Mesodermal cell (in vitro differentiated cells): ENCODE results near the gene ARHGEF4.

ENCODE experiments used
- H3K27ac ChIP-seq: 2 replicates; pipeline ENCODE4 v1.7.0; 2013; ENCODE audit warnings: mild to moderate bottlenecking, low read depth, low read length, moderate library complexity; ENCODE audit not compliant: severe bottlenecking
- H3K36me3 ChIP-seq: 2 replicates; pipeline ENCODE4 v1.7.1; 2013; ENCODE audit warnings: mild to moderate bottlenecking, low read length, moderate library complexity; ENCODE audit not compliant: control insufficient read depth, insufficient read depth
- H3K4me1 ChIP-seq: one replicate; pipeline ENCODE4 v1.7.1; 2013; ENCODE audit warnings: mild to moderate bottlenecking, low read length; ENCODE audit not compliant: insufficient read depth, control insufficient read depth, poor library complexity, severe bottlenecking
- H3K4me3 ChIP-seq: 2 replicates; pipeline ENCODE4 v1.7.0; 2013; ENCODE audit warnings: low read length, control low read depth, mild to moderate bottlenecking; ENCODE audit not compliant: insufficient read depth, poor library complexity, severe bottlenecking; ENCODE audit errors: extremely low read depth
- H3K9me3 ChIP-seq: 2 replicates; pipeline ENCODE4 v1.7.1; 2013; ENCODE audit warnings: mild to moderate bottlenecking, low read length, moderate library complexity; ENCODE audit not compliant: control insufficient read depth
- WGBS, 2 experiments: methylation state at CpG; one replicate each; pipeline ENCODE4 v1.1.5; 2013; ENCODE audit warnings: missing lambda C conversion rate in 2 of 2; ENCODE audit not compliant: insufficient coverage in 2 of 2; 5-methylcytosine and 5-hydroxymethylcytosine counted together

Gene ARHGEF4

DNA sequence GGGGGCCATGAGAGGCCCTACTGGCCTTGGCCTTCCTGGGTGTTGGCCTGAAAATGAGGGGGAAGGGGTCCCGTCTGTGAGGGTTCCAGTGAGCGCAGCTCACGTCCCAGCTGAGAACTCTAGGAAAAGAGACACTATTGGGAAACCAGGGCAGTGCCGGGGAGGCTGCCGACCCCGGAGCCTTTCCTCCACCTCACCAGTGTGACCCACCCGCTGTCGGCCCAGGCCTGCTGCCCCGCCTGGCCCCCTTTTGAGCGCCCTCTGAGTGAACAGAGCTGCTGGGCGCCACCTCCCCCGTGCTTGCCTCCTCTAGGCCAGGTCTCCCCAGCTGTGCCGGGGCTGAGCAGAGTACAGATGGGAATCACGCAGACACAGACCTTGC, 17.5 kb upstream of the ARHGEF4 start:
- no peak overlapping the region for H3K27ac ChIP-seq
- H3K4me3 ChIP-seq: no peak overlapping the region
- no peaks in the 10 kb centered on the region for H3K36me3 ChIP-seq
- peaks cover 23% of the 10 kb centered on the region for H3K4me1 ChIP-seq
- WGBS, 2 experiments: 90% methylated on average over 13 to 14 of the region's 14 CpGs
- H3K9me3 ChIP-seq: no peaks in the 10 kb centered on the region

DNA sequence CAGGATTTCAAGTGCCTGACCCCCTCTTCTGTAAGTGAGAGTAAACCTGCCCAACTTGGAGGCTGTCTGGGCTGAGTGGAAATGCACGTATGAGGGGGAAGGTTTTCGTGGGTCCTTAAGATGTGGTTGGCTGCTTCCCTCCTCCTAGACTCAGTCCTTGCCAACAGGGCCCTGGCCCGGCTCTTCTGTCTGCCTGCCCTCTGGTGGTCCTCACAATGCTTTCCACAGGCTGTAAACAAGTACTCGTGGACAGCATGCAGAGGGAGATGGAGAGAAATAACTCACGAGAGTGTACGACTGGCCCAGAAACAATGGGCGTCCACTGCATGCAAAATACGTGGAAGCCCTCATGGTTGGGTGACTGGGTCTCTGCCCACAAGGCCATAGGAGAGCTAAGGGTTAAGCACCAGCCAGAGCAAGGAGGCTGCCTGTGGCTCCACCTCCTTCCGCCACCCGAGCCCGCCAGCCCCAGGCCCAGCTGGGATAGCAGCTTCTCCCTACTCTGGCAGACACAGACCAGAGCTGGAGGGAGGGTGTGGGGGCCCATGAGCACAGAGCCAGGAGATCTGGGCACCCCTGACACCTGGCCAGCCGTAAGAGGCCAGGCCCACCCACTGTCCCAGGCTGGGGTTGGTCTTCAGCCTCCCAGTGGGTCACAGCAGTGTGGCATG, 17.0 kb upstream of the ARHGEF4 start:
- peaks cover 26% of the 10 kb centered on the region for H3K4me1 ChIP-seq

DNA sequence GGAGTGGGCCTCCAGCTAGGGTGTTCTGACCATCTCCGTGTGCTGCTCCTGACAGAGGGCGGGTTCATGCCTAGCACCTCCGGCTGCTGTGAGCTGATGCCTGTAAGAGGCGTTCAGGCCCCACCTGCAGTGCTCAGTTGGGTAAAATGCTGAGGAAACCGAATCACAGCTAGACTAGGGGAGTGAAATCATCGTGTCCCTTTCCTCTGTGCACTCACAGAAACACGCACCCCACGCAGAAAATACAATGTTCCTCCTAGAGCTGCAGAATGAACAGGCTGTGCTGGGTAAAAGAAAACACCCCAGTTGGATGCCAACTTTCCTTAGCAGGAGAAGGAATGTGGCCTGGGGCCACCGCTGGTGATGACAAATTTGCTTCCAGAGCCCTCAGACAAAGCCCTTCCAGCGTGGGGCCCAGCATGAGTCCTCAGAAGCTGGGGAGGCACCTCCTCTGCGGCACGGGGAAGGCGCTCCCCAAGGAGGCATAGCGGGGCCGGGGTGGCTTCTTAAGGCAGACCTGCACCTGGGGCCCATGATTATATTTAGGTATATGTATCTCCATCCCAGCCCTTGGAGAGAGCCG, 16.3 kb upstream of the ARHGEF4 start:
- WGBS, 2 experiments: 43 to 53% methylated on average over 11 to 16 of the region's 16 CpGs
- peak overlapping the region; percentile 54 for H3K27ac ChIP-seq
- no peak overlapping the region for H3K4me3 ChIP-seq
- H3K9me3 ChIP-seq: no peaks in the 10 kb centered on the region
- no peaks in the 10 kb centered on the region for H3K36me3 ChIP-seq
- peaks cover 32% of the 10 kb centered on the region for H3K4me1 ChIP-seq

More for the DNA sequence above, 17.0 kb upstream of the ARHGEF4 start:
- Histone ChIP-seq H3K36me3 (no peaks in the 10 kb centered on the region), H3K9me3 (no peaks in the 10 kb centered on the region), H3K4me3 (no peak overlapping the region), H3K27ac (peak overlapping the region; percentile 54)
- 33 to 45% methylated on average over 7 of the region's 12 CpGs for WGBS, 2 experiments

DNA sequence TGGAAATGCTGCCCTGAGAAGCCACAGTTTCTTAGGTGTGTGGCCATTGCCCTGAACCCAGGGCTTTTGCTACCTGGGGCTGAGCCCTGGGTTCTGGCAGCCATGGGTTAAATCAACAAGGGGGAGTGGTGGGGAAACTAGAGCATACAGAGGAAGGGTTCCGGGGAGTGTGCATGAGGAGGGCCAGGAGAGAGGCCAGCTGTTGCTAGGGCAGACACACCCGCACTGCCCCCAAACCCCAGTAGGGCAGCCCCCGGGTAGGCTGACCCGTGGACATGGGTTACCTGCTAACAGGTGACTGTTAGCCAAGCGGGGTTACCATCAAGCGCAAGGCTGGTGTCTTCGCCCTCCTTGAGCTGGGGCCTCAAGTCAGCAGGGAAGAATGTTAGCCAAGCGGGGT, 14.8 kb upstream of the ARHGEF4 start:
- Histone ChIP-seq H3K27ac (no peak overlapping the region), H3K36me3 (no peaks in the 10 kb centered on the region), H3K9me3 (no peaks in the 10 kb centered on the region), H3K4me3 (no peak overlapping the region), H3K4me1 (peaks cover 40% of the 10 kb centered on the region)
- WGBS, 2 experiments: 93 to 95% methylated on average over 2 to 4 of the region's 8 CpGs

DNA sequence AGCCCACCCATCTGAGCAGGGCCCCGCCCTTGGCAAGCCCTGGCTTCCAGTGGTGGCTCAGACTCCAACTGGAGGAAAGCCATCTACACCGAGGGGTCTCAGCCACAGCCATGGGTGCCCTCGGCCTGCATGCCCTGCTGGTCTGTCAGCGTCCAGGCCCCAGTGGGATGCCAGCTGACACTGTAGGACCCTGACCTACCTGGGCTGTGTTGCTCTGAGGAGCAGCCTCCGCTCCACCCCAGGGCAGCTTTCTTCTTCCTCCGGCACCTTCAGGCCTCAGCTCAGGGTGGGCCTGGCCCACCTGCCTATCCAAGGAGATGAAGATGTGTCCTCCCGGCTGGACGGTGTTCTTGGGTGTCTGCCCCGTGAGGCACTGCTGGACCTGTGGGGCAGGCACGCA, 13.9 kb upstream of the ARHGEF4 start:
- H3K36me3 ChIP-seq: no peaks in the 10 kb centered on the region
- WGBS, 2 experiments: 87 to 95% methylated on average over 8 to 9 of the region's 10 CpGs

DNA sequence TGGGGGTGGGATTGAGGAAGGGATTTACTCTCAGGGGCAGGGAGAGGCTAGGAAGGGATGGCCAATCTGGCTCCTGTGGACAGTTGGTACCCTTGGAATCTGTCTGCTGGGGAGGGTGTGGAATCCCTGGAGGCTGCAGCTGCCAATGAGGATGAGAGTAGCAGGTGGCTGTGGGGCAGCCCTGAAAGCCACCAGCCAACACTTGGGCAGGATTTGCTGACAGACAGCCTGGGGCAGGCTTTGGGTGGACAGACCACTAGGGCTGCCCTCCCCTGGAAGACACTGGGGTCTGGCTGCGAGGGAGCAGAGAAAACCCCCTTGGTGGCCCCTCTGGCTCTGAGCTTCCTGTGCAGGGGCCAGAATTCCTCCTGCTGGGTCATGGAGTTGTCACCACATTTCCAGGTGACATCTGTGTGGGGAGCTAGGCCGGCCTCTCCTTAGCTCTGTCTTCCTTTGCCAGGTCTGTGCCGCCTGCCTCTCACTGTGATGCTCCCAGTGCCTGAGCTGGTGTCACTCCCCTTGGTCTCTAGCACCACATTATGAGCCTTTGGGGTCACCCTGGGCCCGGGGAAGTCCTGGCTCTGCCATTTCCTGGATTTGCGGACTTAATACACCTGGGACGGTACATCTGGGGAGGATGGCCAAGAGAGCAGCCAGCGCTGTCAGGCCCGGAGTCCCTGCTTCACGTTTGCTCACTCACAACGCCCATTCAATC, 13.4 kb upstream of the ARHGEF4 start:
- H3K4me1 ChIP-seq: peaks cover 52% of the 10 kb centered on the region

More for the DNA sequence above, 13.9 kb upstream of the ARHGEF4 start:
- Histone ChIP-seq H3K27ac (no peak overlapping the region), H3K4me3 (no peak overlapping the region), H3K4me1 (peaks cover 47% of the 10 kb centered on the region), H3K9me3 (no peaks in the 10 kb centered on the region)

DNA sequence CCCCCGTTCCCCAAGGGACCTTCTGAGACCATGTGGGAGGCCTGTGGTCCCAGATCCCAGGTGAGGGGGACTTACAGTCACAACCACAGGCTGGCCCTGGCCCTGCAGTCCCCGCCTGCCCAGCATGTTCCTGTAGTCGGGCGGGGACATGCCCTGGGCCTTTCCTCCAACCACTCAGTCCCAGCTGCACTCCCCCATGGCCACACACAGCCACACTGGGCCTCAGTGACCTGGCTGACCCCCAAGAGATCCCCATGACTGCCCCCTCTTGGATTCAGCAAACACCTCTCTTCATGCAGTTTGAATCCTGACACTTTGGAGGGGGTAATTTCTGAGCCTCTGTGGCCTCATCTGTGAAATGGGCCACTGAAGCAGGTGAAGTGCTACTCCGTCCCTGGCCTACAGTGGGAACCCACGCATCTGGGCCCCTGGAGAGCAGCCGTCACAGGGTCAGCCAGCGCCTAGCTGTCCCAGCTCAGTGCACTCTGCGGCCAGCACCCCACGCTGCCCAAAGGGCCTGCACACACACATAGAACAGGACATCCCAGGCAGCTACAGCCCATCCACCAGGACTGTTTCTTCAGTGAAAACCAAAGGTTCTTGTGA, 12.7 kb upstream of the ARHGEF4 start:
- H3K4me3 ChIP-seq: no peak overlapping the region
- H3K4me1 ChIP-seq: peaks cover 57% of the 10 kb centered on the region
- no peaks in the 10 kb centered on the region for H3K36me3 ChIP-seq
- 82 to 90% methylated on average over 8 of the region's 10 CpGs for WGBS, 2 experiments
- H3K9me3 ChIP-seq: no peaks in the 10 kb centered on the region
- peak overlapping the region; percentile 67 for H3K27ac ChIP-seq

More for the DNA sequence above, 13.4 kb upstream of the ARHGEF4 start:
- WGBS, 2 experiments: 87 to 90% methylated on average over 9 to 10 of the region's 10 CpGs
- Histone ChIP-seq H3K36me3 (no peaks in the 10 kb centered on the region), H3K27ac (no peak overlapping the region), H3K9me3 (no peaks in the 10 kb centered on the region), H3K4me3 (no peak overlapping the region)

DNA sequence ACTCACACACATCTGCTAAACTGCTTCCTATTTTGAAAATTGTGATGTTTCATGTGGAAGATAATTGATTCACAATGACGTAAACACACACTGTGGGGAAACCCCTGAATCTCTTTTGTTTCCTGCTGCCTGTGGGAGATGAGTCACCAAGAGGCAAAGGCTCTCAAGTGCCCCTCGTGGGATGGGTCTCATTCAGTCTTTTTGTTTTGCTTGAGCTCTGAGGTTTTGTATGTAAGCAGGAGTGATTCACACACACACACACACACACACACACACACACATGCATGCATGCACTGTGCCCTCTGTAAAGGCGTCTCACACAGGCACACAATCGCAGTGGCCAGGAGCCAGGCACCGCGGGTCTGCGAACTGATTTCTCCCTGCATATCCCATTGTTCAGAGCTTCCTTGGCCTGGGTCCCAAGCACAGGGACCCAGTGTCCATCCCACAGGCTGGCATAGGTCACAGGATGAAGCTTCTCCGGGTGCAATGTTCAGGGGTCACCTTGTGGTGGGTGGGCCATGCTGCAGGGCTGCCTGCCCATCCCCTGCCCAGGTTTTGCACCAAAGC, 12.1 kb upstream of the ARHGEF4 start:
- Histone ChIP-seq H3K4me3 (no peak overlapping the region), H3K36me3 (no peaks in the 10 kb centered on the region), H3K9me3 (no peaks in the 10 kb centered on the region), H3K4me1 (peaks cover 59% of the 10 kb centered on the region), H3K27ac (peak overlapping the region; percentile 67)
- 74 to 80% methylated on average over 6 of the region's 8 CpGs for WGBS, 2 experiments

DNA sequence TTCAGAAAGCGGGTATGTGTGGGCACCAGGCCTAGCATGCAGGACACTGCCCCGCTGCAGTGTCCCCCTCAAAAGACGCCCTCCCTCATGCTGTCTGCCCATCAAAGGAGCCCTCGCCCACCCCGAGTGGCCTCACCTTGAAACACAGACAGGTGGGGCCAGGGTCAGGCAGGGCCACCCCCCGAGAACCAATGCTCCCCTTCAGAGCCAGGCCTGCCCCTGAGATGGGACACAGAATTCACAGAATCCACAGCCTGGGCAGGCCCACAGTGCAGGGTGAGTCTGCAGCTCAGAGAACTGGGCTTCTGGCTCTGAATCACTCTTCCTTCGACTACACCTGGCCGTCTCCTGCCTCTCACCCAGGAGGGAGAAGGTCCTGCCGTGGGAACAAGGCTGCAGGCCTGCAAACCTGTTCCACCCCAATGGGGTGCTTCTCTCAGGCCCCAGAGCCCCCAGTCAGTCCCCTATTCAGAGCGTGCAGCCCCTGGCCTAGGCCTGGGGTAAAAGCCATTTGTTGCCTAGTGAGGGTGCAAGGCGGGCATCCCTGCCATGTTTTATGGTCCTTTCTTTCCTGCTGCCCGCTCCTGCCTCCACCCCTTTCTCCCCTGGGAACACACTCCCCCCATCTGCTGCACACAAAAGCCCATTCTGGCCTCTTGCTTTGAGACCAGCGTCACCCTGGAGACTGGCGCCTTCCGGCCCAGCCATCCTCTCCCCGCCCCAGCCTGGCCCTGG, 11.3 kb upstream of the ARHGEF4 start:
- Histone ChIP-seq H3K9me3 (no peaks in the 10 kb centered on the region), H3K36me3 (no peaks in the 10 kb centered on the region), H3K4me3 (no peak overlapping the region), H3K27ac (no peak overlapping the region), H3K4me1 (peaks cover 52% of the 10 kb centered on the region)
- WGBS, 2 experiments: 87 to 88% methylated on average over 13 to 14 of the region's 16 CpGs

DNA sequence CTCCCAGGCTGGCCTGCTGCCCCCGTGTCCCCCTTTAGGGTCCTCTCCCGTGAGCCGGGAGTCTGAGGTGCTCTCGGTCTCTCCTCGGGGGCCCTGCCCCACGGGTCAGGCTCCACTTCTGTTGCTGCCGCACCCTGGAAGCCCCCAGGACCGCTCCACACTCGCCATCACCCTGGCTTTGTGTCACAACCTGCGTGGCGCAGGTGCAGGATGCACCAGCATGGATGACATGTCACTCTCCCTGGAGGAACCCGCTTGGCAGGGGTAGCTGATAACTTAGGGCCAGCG, 10.8 kb upstream of the ARHGEF4 start:
- Histone ChIP-seq H3K4me1 (peaks cover 47% of the 10 kb centered on the region), H3K27ac (no peak overlapping the region), H3K9me3 (no peaks in the 10 kb centered on the region), H3K36me3 (no peaks in the 10 kb centered on the region), H3K4me3 (no peak overlapping the region)
- 89 to 95% methylated on average over 12 to 13 of the region's 13 CpGs for WGBS, 2 experiments
